NCI-H1105 treated with DMSO at 0.1 percent for 48 hours (cell line): Measurements from ENCODE around the gene GLYR1.

Source experiments
- DNase-seq: peaks from one replicate; lab custom pipeline; 2025; lab: John Stamatoyannopoulos, UW

Gene GLYR1

DNA sequence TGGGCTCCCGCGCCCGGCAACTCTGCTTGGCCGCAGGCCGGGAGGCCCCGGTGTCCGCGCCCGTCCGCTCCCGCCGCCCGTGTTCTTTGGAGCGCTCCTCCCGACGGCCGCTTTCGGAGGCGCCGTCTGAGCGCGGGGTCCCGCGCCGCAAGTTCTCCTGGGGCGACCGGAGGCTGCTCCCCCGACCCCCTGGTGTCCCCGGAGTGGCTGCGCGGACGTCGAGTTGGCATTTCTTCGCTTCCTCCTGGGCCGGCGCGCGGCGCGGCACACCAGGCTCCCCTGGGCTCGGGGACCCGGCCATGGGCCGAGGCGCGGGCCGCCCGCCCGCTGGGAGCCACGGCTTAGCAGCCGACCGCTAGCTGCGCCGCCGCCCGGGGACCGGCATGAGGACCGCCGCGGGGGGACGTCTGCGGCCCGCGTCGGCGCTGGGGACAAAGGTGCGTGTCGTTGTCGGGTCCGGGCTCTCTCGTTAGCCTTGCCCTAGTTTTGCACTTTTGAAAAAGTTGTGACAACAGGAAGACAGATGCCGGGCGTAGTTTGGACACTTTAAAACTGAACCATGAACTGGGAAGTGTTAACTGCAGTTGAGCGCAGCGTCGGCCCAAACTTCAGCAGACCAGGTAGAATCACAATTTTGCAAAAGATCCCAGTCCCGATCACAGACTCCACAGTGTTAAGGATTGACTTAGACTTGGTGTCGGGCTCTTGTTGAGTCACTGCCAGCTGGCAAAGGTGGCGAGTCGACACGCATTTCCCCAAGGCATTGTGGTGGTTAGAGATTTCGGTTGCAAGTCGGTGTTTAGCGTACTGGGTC, 893 bp upstream of the GLYR1 start:
- DNase-seq = no peak

GRCh38 chr16:4846503-4846900, 586 bp downstream of the GLYR1 start:
- DNase-seq = no peak

- no peak for DNase-seq
Measured at GRCh38 chr16:4840984-4841383, 6.1 kb downstream of the GLYR1 start.

DNA sequence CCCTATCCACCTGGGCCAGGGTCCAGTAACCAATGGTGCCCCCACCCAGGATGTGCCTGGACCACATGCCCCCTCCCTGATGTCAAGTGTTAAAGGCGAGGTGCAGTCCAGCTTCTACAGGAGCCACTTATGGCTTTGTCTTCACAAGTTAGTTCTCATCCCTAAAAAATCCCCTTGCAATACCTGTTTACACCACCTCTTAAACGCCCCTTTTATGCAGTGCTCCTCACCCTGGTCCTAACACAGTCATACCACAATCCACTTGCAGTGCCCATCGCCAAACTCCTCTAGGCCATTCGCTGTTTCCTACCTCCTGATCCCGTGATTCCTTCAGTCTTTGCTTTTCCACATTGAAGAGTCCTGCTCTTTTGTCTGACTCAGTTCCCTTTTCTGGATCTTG, 7.1 kb downstream of the GLYR1 start:
- no peak for DNase-seq

DNA sequence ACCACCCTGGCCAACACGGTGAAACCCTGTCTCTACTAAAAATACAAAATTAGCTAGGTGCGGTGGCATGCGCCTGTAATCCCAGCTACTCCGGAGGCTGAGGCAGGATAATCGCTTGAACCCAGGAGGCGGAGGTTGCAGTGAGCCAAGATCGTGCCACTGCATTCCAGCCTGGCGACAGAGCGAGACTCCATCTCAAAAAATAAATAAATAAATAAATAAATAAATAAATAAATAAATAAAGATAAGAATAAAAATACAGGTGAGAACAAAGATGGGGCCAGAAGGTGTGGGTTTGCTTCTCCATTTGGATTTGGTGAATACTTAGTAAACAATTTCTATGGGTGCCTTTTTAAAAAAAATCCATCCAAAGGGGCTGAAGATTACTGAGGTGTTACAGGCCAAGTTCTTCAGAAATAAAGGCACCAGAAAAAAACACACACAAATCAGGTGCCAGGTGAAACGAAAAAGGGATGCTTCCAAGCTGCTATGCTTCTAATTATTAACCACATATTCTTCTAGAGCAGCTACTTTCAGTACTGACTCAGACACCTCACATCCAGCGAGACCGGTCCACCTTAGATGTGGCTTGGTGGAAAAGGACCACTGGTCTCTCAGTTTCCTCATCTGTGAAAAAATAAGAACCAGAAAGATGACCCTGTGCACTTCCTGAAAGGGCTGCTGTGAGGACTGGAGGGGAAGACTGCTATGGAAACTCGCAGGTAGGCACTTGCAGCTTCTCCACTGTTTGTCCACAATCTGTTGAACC, 9.2 kb downstream of the GLYR1 start:
- DNase-seq = no peak

GRCh38 chr16:4836727-4837126, 10.4 kb downstream of the GLYR1 start:
- DNase-seq = no peak

DNA sequence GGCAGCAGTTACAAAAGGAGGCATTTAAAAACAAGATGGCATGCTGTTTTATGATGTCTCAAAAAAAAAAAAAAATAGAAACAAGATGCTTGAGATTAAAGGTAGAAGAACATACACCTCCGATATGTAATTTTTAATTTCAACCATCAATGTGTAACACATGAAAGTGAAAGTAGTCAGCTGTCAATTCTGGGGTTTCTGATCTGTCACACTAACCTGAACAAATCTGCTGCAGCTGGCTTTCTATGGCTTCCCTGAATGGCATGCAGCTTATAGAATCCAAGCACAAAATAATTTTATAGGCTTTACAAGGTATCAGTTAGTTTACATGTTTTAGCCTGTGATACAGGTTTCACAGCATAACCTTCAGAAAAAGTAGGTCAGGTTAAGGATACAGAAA, 13.5 kb downstream of the GLYR1 start:
- no peak for DNase-seq

DNA sequence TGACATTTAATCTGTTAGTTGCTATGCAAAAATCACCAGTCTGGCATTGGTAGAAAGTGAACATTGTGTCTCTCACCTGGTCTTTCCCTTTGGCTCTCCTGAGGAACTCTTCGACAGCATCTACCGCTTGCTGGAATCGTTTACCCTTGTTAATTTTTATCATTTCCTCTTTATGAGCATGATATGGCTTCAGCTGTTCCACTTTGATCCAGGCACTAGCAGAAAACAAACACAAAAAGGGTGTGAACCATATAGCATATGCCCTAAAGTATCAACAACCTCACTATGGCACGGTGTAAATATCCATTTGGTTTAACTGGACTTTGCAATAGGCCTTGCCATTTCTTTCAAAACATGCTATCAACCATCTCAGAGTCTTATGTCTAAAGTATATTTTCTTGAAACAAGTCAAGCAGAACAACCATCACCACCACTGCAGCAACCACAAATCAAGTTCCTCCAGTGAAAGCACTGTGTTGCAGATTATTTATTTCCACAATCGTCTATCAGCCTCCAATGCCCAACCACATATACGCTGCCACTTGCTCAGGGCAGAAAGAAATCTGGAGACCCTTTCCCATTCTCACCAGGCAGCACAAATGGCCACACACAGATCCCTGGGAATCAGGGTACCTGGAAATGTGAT, 14.3 kb downstream of the GLYR1 start:
- DNase-seq = no peak

- DNase-seq = no peak
Measured at GRCh38 chr16:4831616-4832015, 15.5 kb downstream of the GLYR1 start.

DNA sequence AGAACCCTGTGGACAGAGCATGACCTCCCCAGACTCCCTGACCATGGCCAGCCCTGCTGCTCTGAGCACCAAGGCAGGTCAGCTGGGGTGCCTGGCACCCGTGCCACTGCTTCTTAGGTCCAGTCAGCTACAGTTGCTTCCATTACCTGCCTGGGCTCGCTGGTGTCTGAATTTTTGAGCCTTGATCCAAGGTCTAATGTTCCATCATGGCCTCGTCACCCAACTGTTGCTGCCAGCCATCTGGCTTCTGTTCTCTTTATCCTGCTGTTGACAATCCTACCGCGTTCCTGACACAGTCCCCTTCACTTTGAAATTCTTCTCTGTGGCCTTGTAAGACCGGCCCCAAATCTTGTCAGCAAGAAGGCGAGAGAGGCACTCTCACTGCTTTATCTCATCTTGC, 16.7 kb downstream of the GLYR1 start:
- DNase-seq = no peak

- no peak for DNase-seq
Measured at GRCh38 chr16:4828567-4829321, 18.3 kb downstream of the GLYR1 start.

DNA sequence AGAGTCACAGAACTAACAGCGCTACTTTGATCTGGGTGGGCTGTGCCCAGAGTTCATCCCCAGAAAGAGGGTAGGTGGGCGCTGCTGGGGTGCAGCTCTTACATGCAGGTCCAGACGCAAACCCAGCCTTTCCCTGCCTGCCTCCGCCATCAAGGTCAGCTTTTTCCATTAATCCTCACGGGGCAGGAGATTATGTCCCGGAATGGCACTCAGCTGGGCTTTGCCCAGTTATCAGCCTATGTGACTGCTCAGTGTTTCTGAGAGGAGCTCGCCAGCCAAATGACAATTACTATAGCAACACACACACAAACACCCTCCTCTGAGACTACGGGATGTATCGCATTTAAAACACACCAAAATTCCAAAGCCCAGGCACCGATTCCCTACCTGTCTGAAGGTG, 20.1 kb downstream of the GLYR1 start:
- no peak for DNase-seq

- no peak for DNase-seq
Measured at GRCh38 chr16:4826526-4826925, 20.6 kb downstream of the GLYR1 start.

- DNase-seq = no peak
Measured at GRCh38 chr16:4825196-4825595, 21.9 kb downstream of the GLYR1 start.

GRCh38 chr16:4820652-4821051, 26.4 kb downstream of the GLYR1 start:
- no peak for DNase-seq

DNA sequence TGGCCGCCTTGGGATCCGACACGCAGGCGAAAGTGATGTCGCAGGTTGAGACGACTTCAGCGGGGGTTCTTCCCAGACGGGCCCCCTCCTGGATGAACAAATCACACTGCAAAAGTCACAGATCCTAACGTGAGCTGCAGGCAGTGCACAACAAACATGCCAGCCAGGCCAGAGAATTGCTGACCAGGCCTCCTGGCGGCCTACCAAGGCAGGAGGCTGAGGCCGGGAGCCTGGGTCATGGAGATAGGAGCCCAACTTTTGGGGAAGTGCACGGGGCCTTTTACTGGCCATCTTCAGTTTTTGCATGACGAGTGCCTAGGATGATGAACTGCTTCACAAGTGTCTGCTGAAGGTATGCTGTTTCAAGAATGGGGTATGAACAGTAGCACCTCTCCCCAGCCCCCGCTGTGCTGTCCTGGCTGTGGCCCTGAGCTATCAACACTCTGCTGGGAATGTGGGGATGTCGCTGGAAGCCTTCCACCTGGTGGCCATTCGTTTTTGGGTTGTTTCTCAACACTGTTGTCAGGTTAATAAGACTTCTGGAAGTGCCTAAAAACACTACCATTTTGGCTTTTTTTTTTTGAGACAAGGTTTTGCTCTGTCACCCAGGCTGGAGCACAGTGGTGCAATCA, 32.4 kb downstream of the GLYR1 start:
- no peak for DNase-seq

DNA sequence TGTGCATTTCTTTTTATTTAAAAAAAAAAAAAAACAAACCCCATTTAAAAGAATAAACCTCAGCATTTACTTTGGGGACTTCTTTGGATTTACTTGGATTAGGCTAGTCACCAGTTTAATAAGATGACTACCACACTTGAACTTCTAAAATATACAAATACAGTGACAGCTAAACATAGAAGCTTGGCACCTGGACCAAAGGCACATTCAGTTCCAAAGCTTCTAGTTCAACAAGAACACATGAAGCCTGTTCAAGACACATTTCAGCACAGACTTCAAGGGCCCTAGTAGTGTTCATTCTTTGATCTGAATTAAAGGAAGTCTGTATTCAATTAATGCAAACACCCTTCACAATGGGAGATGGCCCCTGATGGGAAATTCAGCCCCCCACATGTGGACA, 33.0 kb downstream of the GLYR1 start:
- no peak for DNase-seq

DNA sequence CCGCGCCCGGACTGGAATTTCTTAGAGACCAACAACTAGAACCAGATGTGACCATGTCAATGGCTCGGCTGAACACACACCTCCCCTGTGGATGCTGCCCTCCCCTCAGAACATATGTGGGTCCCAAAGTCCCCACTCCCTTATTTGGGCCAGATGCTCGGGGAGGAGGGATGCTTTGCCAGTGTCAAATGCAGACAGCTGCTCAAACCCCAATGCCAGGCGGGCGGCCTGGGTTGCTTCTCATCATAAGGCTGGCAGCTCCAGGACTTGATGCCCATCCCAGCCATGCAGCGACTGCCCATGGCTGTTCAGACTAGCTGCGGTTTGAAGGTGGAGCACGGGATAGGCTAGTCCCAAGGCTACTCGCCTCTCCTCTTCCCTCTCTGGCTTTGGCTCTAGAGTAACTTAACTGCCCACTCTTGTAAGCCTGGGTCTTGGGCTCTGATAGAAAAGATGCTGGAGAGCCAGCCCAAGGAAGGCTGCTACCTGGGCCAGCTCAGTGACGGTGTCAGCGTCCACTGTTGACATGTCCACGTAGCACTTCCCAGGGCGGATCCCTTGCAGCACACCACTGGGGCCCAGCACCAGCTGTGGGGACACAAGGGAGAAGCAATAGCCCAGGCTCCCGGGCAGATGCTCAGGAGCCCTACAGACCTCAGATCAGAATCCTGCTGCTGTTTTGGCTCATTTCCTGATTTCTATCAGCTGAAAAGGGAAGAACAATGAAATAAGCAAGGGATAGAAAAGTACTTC, 33.7 kb downstream of the GLYR1 start:
- no peak for DNase-seq

DNA sequence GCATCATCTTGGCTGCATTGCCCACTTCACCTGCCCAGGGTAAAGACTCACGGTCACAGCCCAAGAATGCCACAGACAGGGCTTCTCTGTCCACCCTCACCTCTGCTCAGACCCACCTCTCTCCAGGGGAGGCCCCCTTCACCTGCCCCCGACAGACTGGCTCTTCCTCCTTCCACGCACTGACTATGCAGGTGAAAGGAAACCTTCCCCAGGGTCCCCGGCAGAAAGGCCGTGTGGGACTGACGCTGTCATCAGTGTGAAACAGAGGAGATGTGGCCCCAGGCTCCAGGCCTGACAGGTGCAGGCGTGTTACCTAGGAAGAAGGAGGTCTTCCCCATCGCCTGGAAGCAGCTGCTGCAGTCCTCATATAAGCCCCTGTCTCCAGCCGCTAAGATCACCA, 35.3 kb downstream of the GLYR1 start:
- no peak for DNase-seq

DNA sequence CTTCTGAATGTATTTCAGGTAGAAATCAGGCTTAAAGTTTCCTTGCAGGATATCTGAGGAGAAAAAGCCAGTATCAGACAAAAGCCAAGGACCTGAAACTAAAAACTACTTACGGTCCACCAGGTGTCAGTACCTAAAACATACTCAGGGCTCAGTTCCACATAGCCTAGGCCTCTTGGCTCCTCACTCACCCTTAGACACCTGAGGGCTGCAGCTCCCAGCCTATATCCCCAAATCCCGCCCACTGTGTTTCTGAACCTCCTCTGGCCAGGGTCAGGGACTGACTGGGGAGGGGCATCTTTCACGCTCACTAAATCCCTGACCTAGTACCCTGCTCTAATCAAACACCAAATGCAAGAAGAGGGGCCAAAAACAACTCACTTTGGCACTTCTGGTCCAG, 35.8 kb downstream of the GLYR1 start:
- DNase-seq = no peak

DNA sequence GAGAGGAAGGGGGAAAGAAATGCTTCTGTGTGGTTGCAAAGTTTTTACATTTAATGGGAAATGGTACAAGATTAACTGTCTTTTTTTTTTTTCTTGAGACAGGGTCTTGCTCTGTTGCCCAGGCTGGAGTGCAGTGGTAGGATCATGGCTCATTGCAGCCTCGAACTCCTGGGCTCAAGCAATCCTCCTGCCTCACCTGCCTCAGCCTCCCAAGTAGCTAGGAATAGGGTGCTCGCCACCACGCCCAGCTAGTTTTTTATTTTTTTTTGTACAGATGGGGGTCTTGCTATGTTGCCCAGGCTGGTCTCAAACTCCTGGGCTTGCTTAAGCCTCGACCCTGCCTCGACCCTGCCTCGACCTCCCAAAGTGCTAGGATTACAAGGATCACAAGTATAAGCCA, 40.8 kb downstream of the GLYR1 start:
- no peak for DNase-seq
